GM12878 (cell line): Measurements from ENCODE around the gene C5orf15. TPM values are rescaled to one million over a fixed set of nuclear protein-coding genes. Genes with fewer than 3 reads are reported as not detected.

Source experiments
- BACH1 ChIP-seq: fragments of 450-650 bp; IDR thresholded peaks from 2 replicates; pipeline ENCODE4 v1.6.1; 2017; ENCODE audit warnings: mild to moderate bottlenecking, borderline replicate concordance
- BRCA1 ChIP-seq: IDR thresholded peaks from 2 replicates; pipeline ENCODE4 v1.6.1; 2011; ENCODE audit warnings: low read depth, low read length, improper control_type of control experiment
- CTCF ChIP-seq, 3 experiments: IDR thresholded peaks in 2 of 3; conservative IDR thresholded peaks in 1 of 3; 2 replicates each; pipeline ENCODE4 v1.5.1; 2011; ENCODE audit warnings: low read depth in 3 of 3, low read length in 3 of 3, mild to moderate bottlenecking in 3 of 3, control low read depth in 2 of 3, moderate library complexity in 2 of 3, inconsistent platforms in 1 of 3, mixed read lengths in 1 of 3; ENCODE audit not compliant: control insufficient read depth in 2 of 3, insufficient read depth in 1 of 3; ENCODE audit errors: extremely low read depth in 1 of 3
- DPF2 ChIP-seq: fragments of 450-650 bp; IDR thresholded peaks from 2 replicates; pipeline ENCODE4 v1.6.1; 2017; ENCODE audit warnings: mild to moderate bottlenecking
- ELK1 ChIP-seq: IDR thresholded peaks from 2 replicates; pipeline ENCODE4 v1.6.1; 2012; ENCODE audit warnings: low read depth, low read length, improper control_type of control experiment
- EZH2 ChIP-seq: IDR thresholded peaks from 2 replicates; pipeline ENCODE4 v1.6.1; 2012; ENCODE audit warnings: low read depth, mild to moderate bottlenecking, control low read depth, inconsistent platforms, low read length, borderline replicate concordance; ENCODE audit not compliant: control insufficient read depth
- IKZF1 ChIP-seq: fragments of 450-650 bp; conservative IDR thresholded peaks from 2 replicates; pipeline ENCODE4 v1.6.1; 2017; ENCODE audit warnings: antibody characterized with exemption, mild to moderate bottlenecking
- IRF5 ChIP-seq: fragments of 450-650 bp; IDR thresholded peaks from 2 replicates; pipeline ENCODE4 v1.6.1; 2017; ENCODE audit warnings: borderline replicate concordance
- MLLT1 ChIP-seq: fragments of 450-650 bp; IDR thresholded peaks from 2 replicates; pipeline ENCODE4 v1.6.1; 2016; ENCODE audit warnings: mild to moderate bottlenecking
- MYB ChIP-seq: fragments of 150-350 bp; IDR thresholded peaks from 2 replicates; pipeline ENCODE4 v1.6.1; 2014; ENCODE audit warnings: mild to moderate bottlenecking, low read depth, low read length, borderline replicate concordance
- NFIC ChIP-seq: IDR thresholded peaks from 2 replicates; pipeline ENCODE4 v1.6.1; 2012; ENCODE audit warnings: low read depth, mild to moderate bottlenecking, inconsistent platforms, low read length, moderate library complexity
- NFYB ChIP-seq: IDR thresholded peaks from 2 replicates; pipeline ENCODE4 v1.6.1; 2011; ENCODE audit warnings: low read depth, mild to moderate bottlenecking, low read length, improper control_type of control experiment, moderate library complexity; ENCODE audit not compliant: insufficient read depth
- RELB ChIP-seq: fragments of 450-650 bp; IDR thresholded peaks from 2 replicates; pipeline ENCODE4 v1.6.1; 2017; ENCODE audit warnings: low read depth, mild to moderate bottlenecking, moderate library complexity
- RFX5 ChIP-seq: IDR thresholded peaks from 2 replicates; pipeline ENCODE4 v1.6.1; 2011; ENCODE audit warnings: low read depth, low read length, improper control_type of control experiment
- RUNX3 ChIP-seq: IDR thresholded peaks from 2 replicates; pipeline ENCODE4 v1.6.1; 2012; ENCODE audit warnings: low read length, inconsistent platforms
- SIN3A ChIP-seq: IDR thresholded peaks from 2 replicates; pipeline ENCODE4 v1.6.1; 2012; ENCODE audit warnings: low read depth, low read length, improper control_type of control experiment
- SKIL ChIP-seq: fragments of 450-650 bp; IDR thresholded peaks from 2 replicates; pipeline ENCODE4 v1.6.1; 2017; ENCODE audit warnings: mild to moderate bottlenecking, low read depth, inconsistent platforms; ENCODE audit not compliant: poor library complexity, severe bottlenecking
- SP1 ChIP-seq: IDR thresholded peaks from one replicate; pipeline ENCODE4 v1.6.1; 2011; ENCODE audit warnings: low read depth, low read length
- STAT3 ChIP-seq: IDR thresholded peaks from 2 replicates; pipeline ENCODE4 v1.6.1; 2011; ENCODE audit warnings: low read depth, low read length, improper control_type of control experiment
- polyA plus RNA-seq, 11 experiments: library from polyadenylated mRNA; depleted of rRNA in 4 of 11; unstranded in 6 of 11; stranded (reverse) in 5 of 11; fragments of >200 nt; fragmentation: Nextera tagmentation in 4 of 11; fragmentation: Illumina TruSeq in 1 of 11; extraction: Ambion mirVana in 4 of 11; extraction: Trizol in 1 of 11; gene quantifications; 1 replicate in 1 of 11; 2 replicates in 10 of 11; pipeline versions ENCODE4 v1.2.1 to v1.2.3, GENCODE V29; 2011 to 2016; ENCODE audit warnings: inconsistent platforms in 2 of 11, missing spikeins in 2 of 11, low read depth in 1 of 11
- total RNA-seq, 4 experiments: library from RNA; depleted of rRNA in 3 of 4; stranded (reverse); fragments of >200 nt in 3 of 4; fragmentation: Illumina TruSeq in 1 of 4; extraction: Trizol in 1 of 4; gene quantifications; 2 replicates each; pipeline versions ENCODE4 v1.2.1 to v1.2.3, GENCODE V29; 2013 to 2021

The C5orf15 gene
- total and polyA plus RNA-seq, 10 of the 15 experiments (the other 5 are each of a cell fraction or from before 2014, with no cell fraction given): 21.7 to 69.6 (median 46.0) TPM

- TF ChIP-seq IRF5 (no peak), IKZF1 (peak; percentile 94), RUNX3 (peak; percentile 9; the same call in 1 of the 2 replicates), SIN3A (peak; percentile 67), SP1 (peak; percentile 20), DPF2 (peak; percentile 46; the same call in 1 of the 2 replicates), SKIL (no peak), EZH2 (no peak), STAT3 (no peak), CTCF (IDR thresholded peaks at IDR 0.05 in 2 of 3, conservative IDR thresholded peaks at IDR 0.05 in 1 of 3; ENCODE audit: control insufficient read depth in 2 of 3, extremely low read depth in 1 of 3, insufficient read depth in 1 of 3, low read depth in 3 of 3, low read length in 3 of 3) (0 out of 6 replicates have a peak, but pooled peaks of 1 of the 3 experiments have one; percentile 2), NFIC (no peak), RELB (peak; percentile 80), BACH1 (no peak), RFX5 (peak; percentile 9; the same call in 1 of the 2 replicates), ELK1 (peak; percentile 24; the same call in 1 of the 2 replicates), MLLT1 (peak; percentile 29; the same call in 1 of the 2 replicates), BRCA1 (no peak), MYB (0 out of 2 replicates have a peak, but pooled peaks have one; percentile 23), NFYB (peak; percentile 41; the same call in 1 of the 2 replicates)
Measured at GRCh38 chr5:133968204-133968980, at the start of gene C5orf15 (continued).
